T-helper 22 cell (primary cell): ENCODE measurements around the gene BMP6.

Source experiments
- DNase-seq: peaks from one replicate; pipeline ENCODE4 v3.0.0-alpha.2; 2020; ENCODE audit warnings: low read depth

BMP6 gene

DNA sequence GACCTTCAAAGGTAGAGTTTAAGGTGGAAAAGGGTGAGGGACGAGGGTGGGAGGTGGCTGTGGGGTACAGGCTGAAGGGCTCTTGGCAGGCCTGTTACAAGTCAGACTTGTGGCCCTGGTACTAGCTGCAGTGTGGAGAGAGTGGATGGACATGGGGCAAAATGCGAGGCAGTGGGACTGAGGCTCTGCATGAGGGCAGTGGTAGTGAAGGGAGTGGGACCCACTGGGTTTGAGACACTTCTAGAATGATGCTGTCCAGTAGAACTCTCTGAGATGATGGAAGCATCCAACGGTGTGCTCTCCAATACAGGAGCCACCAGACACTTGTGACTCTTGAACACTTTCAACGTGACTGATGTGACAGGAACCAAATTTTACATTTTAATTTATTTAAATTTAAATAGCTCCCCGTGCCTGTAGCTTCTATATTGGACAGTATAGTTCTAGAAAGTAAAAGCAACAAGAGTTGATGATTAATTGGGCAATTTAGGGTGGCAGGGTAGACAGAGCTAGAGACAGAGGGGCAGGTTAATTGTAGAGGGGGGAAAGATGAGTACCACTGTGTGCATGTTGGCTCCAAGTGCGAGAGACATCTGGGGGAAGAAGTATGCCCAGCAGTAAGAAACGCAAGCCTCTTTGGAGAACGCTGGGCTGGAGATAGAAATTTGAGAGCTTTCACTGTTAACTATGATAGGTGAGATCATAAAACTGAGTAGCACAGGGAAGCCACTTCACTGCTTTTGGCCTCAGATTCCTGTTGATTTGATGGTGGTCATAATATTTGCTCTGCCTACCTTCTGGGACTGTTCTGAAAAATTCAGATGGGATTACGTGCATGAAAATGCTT is 107.2 kb downstream of the BMP6 start:
- DNase-seq = no peak

DNA sequence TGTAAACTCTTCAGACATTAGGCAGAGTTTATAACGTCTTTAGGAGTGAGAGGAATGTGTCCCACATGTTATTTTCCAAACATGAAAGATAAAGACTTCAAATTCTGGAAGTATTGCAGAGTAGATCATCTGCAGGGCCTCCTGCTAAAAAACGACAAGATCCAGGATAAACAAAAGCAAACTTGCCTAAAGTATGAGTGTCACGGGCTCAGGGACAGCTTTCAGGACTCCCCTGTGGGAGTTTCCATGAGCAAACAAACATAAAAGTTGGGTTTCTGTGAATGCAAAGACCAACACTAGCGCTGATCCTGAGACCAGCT is 107.8 kb downstream of the BMP6 start:
- DNase-seq = no peak

GRCh38 chr6:7836371-7837026 is 110.6 kb downstream of the BMP6 start:
- DNase-seq = no peak

GRCh38 chr6:7841781-7842468 is 116.0 kb downstream of the BMP6 start:
- no peak for DNase-seq

DNA sequence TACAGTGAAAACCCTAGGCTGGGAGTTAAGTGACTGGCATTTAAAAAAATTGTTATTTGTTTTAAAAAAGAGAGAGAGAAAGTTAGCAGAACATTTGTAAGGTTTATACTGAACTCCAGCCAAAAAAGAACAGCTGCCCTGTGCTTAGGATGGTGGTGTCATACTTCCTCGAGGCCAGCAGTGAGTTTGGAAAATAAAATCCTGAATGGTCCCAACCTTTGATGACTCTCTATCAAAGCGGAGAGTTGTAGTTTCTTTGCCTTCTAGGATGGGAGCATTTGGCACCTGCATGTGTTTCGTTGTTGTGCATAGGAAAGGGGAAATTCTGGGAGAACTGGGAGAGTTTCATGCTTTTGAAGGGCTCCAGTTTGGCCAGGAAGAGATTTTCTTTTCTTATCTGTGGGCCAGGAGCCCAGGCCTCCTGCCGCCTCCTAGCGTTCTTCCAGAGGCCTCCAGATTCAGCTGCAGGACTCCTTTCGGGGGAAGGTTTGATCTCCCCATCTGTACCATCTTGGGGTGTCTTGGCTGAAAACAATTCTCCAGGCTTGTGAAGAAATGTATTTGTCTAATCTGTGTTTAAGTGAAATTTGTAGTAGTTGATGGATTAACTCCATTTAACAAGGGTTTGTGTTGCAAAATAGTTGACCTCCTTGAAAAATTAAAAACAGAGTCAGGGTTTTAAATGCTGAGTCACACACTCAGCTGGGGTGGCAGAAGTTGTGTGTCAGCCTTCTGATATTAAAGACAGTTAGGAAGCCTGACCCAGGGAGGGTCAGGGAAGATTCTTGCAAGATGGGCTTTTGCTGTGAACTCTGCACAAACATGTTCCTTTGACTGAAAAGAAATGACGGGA is 121.3 kb downstream of the BMP6 start:
- DNase-seq = no peak

GRCh38 chr6:7848229-7848628 is 122.3 kb downstream of the BMP6 start:
- DNase-seq = no peak

- no peak for DNase-seq
These were observed 125.9 kb downstream of the BMP6 start for GRCh38 chr6:7851780-7852179.

DNA sequence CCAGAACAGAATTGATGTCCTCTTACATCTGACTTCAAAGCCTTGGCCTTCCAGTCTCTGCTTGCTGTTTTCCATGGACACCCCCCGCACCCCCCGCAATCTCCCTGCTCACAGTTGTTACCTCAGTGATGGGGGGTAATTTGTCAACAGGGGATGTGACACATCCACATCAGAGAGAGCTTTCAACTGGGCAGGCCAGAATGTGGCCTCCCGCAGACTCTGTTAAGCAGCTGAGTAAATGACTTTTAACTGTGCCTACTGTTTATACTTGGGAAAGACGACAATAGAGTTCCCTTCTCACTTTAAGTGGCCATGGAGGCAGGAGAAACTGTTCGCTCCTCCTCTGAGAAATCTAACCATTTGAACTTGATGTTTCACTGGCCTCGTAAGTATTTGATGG is 133.7 kb downstream of the BMP6 start:
- no peak for DNase-seq

DNA sequence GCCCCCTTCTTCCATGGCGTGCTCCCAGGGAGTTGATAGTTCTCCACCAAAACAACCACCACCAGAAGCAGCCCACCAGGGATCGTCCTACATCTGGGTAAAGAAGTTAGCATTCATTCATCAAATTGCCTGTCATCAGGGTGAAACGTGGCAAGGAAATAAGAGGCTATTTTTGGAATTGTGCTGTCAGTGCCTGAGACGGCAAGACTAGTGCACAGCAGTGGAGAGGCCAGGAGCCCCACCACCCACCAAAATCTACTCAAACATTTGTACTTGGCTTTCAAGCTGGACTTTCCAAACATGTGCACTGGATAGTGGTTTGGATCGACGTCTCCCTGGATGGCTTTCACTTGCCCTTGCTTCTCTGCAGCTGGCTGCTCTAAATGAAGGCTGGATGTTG is 139.9 kb downstream of the BMP6 start:
- DNase-seq = no peak

GRCh38 chr6:7866526-7866925 is 140.6 kb downstream of the BMP6 start:
- no peak for DNase-seq

- DNase-seq = no peak
These were observed 143.0 kb downstream of the BMP6 start for GRCh38 chr6:7868926-7869325.

- DNase-seq = no peak
These were observed 152.6 kb downstream of the BMP6 start for GRCh38 chr6:7878401-7878964.

- no peak for DNase-seq
These were observed 153.1 kb downstream of the BMP6 start for GRCh38 chr6:7879043-7879442.

GRCh38 chr6:7879579-7879978 is 153.7 kb downstream of the BMP6 start:
- no peak for DNase-seq

GRCh38 chr6:7879980-7880717 is 154.2 kb downstream of the BMP6 start:
- no peak for DNase-seq

- DNase-seq = no peak
These were observed 154.8 kb downstream of the BMP6 start for GRCh38 chr6:7880718-7881107.

DNA sequence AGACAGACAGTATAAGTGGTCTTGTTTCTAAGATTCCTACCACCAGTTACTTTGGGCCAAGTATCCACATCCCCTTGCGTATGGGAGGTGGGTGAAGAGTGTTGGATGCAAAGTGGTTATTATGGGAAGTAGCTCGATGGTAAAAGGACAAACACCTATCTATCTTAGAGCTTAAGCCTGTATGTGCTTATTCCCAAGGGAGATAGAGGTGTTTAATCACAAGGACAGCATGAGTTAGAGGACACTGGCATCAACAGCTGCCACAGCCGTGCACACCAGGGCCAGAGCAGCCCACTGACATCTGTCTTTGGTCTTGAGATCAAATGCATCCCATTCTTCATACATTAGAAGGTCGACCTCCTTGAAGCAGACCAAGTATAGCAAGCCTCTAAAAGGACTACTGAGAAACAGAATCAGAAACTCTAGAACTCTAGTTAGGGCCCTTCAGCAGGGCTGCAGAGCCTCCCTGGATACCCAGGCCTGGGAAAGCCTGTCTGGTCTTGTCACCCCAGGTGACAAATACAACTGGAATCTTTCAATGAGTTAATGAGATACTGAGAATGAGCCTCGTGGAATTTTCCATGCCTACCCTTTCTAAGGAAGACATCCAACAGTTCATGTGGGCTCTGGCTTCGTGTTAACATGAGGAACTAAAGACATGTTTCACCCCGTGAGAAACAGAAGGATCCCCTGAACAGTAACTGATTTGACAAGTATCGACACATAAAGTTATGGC is 156.0 kb downstream of the BMP6 start:
- DNase-seq = no peak

- DNase-seq = no peak
These were observed 156.8 kb downstream of the BMP6 start for GRCh38 chr6:7882505-7883257.

DNA sequence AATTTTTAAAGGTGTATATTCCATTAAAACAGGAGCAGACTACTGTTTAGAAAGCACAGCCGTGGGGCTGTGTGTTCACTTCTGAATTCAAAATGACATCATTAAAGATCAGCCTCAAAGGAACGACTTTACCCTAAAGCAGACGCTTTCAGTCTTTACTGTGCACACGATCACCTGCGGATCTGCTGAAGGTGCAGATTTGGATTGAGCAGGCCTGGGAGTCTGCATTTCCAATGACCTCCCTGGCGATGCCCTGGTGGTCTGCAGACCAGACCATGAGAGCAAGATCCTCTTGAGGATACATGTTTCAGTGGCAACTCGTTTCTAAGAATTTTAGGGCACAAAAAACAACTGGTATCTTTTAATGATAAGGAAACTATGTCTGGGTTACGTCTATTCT is 157.5 kb downstream of the BMP6 start:
- DNase-seq = no peak

DNA sequence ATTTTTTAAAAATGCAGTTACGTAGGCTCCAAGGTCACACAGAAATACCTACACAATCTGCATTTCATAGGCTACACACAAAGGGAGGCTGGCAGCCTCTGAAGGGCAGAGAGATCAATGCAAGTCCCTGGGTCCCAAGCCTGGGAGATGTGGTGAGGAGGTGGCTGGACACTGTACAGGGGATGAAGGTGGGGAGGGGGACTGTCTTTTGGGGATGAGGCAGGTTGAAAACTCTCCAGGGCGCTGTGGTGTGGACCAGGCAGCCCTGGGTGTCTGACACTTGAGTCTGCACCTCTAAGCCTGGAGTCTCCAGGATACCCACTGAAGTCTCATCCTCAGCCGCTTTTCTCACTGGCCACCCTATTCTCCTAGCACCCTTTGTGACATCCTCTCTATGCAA is 160.2 kb downstream of the BMP6 start:
- DNase-seq = no peak
